Esophagus squamous epithelium (tissue), 4 donors: ENCODE data around the gene PLXNB3.

Experiments used
- CTCF ChIP-seq, 6 experiments: fragments of 450-650 bp in 4 of 6; fragments of 200-600 bp in 2 of 6; sonication (generic) in 2 of 6; IDR thresholded peaks; one replicate each; pipeline ENCODE4 v1.5.1; 2016 to 2019; ENCODE audit warnings: antibody characterized with exemption in 6 of 6, mild to moderate bottlenecking in 4 of 6, moderate library complexity in 4 of 6
- POLR2A ChIP-seq, 4 donors: fragments of 450-650 bp; IDR thresholded peaks; one replicate each; pipeline ENCODE4 v1.6.1; 2017; ENCODE audit warnings: antibody characterized with exemption in 4 of 4, mild to moderate bottlenecking in 4 of 4, moderate library complexity in 3 of 4

GRCh38 chrX:153777261-153778090, 13.4 kb downstream of the PLXNB3 start:
- TF ChIP-seq CTCF (IDR thresholded peaks at IDR 0.05) (no peak), POLR2A (IDR thresholded peaks at IDR 0.05) (no peak)
